Endothelial cell (in vitro differentiated cells): ENCODE data around the gene RXFP2. TPM values are rescaled to one million over a fixed set of nuclear protein-coding genes. Genes with fewer than 3 reads are reported as not detected.

Source experiments
- DNase-seq: peaks from one replicate; pipeline ENCODE4 v3.0.0; 2021; ENCODE audit warnings: low spot score
- H3K27ac Mint-ChIP-seq: one replicate; pipeline ENCODE4 v1.8.0; 2021; ENCODE audit warnings: mixed read lengths, inconsistent platforms; ENCODE audit not compliant: unreplicated experiment
- H3K27me3 Mint-ChIP-seq: one replicate; pipeline ENCODE4 v1.8.0; 2021; ENCODE audit warnings: mild to moderate bottlenecking, moderate library complexity, mixed read lengths, inconsistent platforms; ENCODE audit not compliant: unreplicated experiment
- H3K36me3 Mint-ChIP-seq: one replicate; pipeline ENCODE4 v1.8.0; 2021; ENCODE audit warnings: mild to moderate bottlenecking, low read depth, mixed read lengths, inconsistent platforms; ENCODE audit not compliant: unreplicated experiment
- H3K4me1 Mint-ChIP-seq: one replicate; pipeline ENCODE4 v1.8.0; 2021; ENCODE audit warnings: mild to moderate bottlenecking, mixed read lengths, inconsistent platforms; ENCODE audit not compliant: unreplicated experiment
- H3K4me3 Mint-ChIP-seq: one replicate; pipeline ENCODE4 v1.8.0; 2021; ENCODE audit warnings: mild to moderate bottlenecking, mixed read lengths, inconsistent platforms; ENCODE audit not compliant: unreplicated experiment
- H3K9me3 Mint-ChIP-seq: one replicate; pipeline ENCODE4 v1.8.0; 2021; ENCODE audit warnings: mixed read lengths, inconsistent platforms; ENCODE audit not compliant: unreplicated experiment
- CTCF ChIP-seq: fragments of 200-600 bp; sonication (generic); IDR thresholded peaks from one replicate; pipeline ENCODE4 v1.5.0; 2021; ENCODE audit warnings: antibody characterized with exemption; ENCODE audit not compliant: unreplicated experiment
- total RNA-seq: library from RNA; stranded (reverse); fragmentation: NEBNext Ultra II Directional; extraction: Animal tissue kit (Norgen Biotek cat#: 25700); gene quantifications from one replicate; pipeline ENCODE4 v1.2.1, GENCODE V29; 2021; ENCODE audit not compliant: unreplicated experiment

RXFP2 gene
- total RNA-seq, 1 donor from 2014 or later, result not detected

GRCh38 chr13:31772231-31772630 lies 32.9 kb downstream of the RXFP2 start:
- Mint-ChIP-seq H3K4me3 (no peak overlapping the region), H3K27me3 (no peaks in the 10 kb centered on the region), H3K27ac (no peak overlapping the region), H3K4me1 (no peaks in the 10 kb centered on the region), H3K9me3 (no peaks in the 10 kb centered on the region), H3K36me3 (no peaks in the 10 kb centered on the region)
- DNase-seq, result no peak
- TF ChIP-seq CTCF, result no peak

GRCh38 chr13:31773538-31773937 lies 34.2 kb downstream of the RXFP2 start:
- Mint-ChIP-seq H3K4me1 (no peaks in the 10 kb centered on the region), H3K9me3 (no peaks in the 10 kb centered on the region), H3K4me3 (no peak overlapping the region), H3K36me3 (no peaks in the 10 kb centered on the region), H3K27ac (no peak overlapping the region), H3K27me3 (no peaks in the 10 kb centered on the region)
- no peak for TF ChIP-seq CTCF
- no peak for DNase-seq

GRCh38 chr13:31774186-31774750 lies 34.9 kb downstream of the RXFP2 start:
- H3K9me3 Mint-ChIP-seq, result no peaks in the 10 kb centered on the region
- no peak for DNase-seq
- H3K4me3 Mint-ChIP-seq, result no peak overlapping the region
- no peaks in the 10 kb centered on the region for H3K36me3 Mint-ChIP-seq
- H3K27ac Mint-ChIP-seq, result no peak overlapping the region
- H3K27me3 Mint-ChIP-seq, result no peaks in the 10 kb centered on the region
- H3K4me1 Mint-ChIP-seq, result no peaks in the 10 kb centered on the region
- TF ChIP-seq CTCF, result no peak

- Mint-ChIP-seq H3K36me3 (no peaks in the 10 kb centered on the region), H3K4me1 (no peaks in the 10 kb centered on the region), H3K27ac (no peak overlapping the region), H3K4me3 (no peak overlapping the region), H3K9me3 (no peaks in the 10 kb centered on the region), H3K27me3 (peaks cover 1% of the 10 kb centered on the region)
- TF ChIP-seq CTCF, result no peak
- no peak for DNase-seq
Observed at GRCh38 chr13:31775148-31775547, 35.8 kb downstream of the RXFP2 start.

GRCh38 chr13:31775686-31776085 lies 36.4 kb downstream of the RXFP2 start:
- H3K4me1 Mint-ChIP-seq, result no peaks in the 10 kb centered on the region
- no peaks in the 10 kb centered on the region for H3K36me3 Mint-ChIP-seq
- TF ChIP-seq CTCF, result no peak
- peaks cover 1% of the 10 kb centered on the region for H3K27me3 Mint-ChIP-seq
- H3K27ac Mint-ChIP-seq, result no peak overlapping the region
- no peak for DNase-seq
- no peaks in the 10 kb centered on the region for H3K9me3 Mint-ChIP-seq
- H3K4me3 Mint-ChIP-seq, result no peak overlapping the region
